ENCODE data around the gene JMJD1C.
"Not testable (repeated sequence)": the region's sequence is repeated elsewhere in the genome, so short reads cannot be mapped to it uniquely, and the experiment has no call there.

The JMJD1C gene

GRCh38 chr10:63253040-63253439 is 212.7 kb downstream of the JMJD1C start:
- no peak for DNase-seq

GRCh38 chr10:63252095-63252762 is 213.5 kb downstream of the JMJD1C start:
- no peak for DNase-seq

GRCh38 chr10:63250032-63250431 is 215.7 kb downstream of the JMJD1C start:
- DNase-seq: no peak

- no peak for DNase-seq
Measured at GRCh38 chr10:63247771-63248170, 218.0 kb downstream of the JMJD1C start.

GRCh38 chr10:63246356-63246755 is 219.4 kb downstream of the JMJD1C start:
- no peak for DNase-seq

GRCh38 chr10:63241841-63242281 is 223.9 kb downstream of the JMJD1C start:
- no peak for DNase-seq

GRCh38 chr10:63240807-63241206 is 225.0 kb downstream of the JMJD1C start:
- no peak for DNase-seq

- no peak for DNase-seq
Measured at GRCh38 chr10:63238501-63238900, 227.3 kb downstream of the JMJD1C start.

GRCh38 chr10:63237396-63237795 is 228.4 kb downstream of the JMJD1C start:
- no peak for DNase-seq

- DNase-seq: no peak
Measured at GRCh38 chr10:63236113-63236935, 229.5 kb downstream of the JMJD1C start.

- DNase-seq: not testable (repeated sequence)
Measured at GRCh38 chr10:63235136-63235535, 230.6 kb downstream of the JMJD1C start.

- DNase-seq: no peak
Measured at GRCh38 chr10:63229161-63229560, 236.6 kb downstream of the JMJD1C start.

- no peak for DNase-seq
Measured at GRCh38 chr10:63228237-63228636, 237.5 kb downstream of the JMJD1C start.

- no peak for DNase-seq
Measured at GRCh38 chr10:63227207-63227895, 238.4 kb downstream of the JMJD1C start.

GRCh38 chr10:63224241-63224640 is 241.5 kb downstream of the JMJD1C start:
- no peak for DNase-seq

GRCh38 chr10:63221950-63222349 is 243.8 kb downstream of the JMJD1C start:
- DNase-seq: no peak

GRCh38 chr10:63219749-63220148 is 246.0 kb downstream of the JMJD1C start:
- no peak for DNase-seq

- no peak for DNase-seq
Measured at GRCh38 chr10:63217120-63217605, 248.6 kb downstream of the JMJD1C start.

GRCh38 chr10:63214571-63214970 is 251.2 kb downstream of the JMJD1C start:
- no peak for DNase-seq

- no peak for DNase-seq
Measured at GRCh38 chr10:63213489-63213888, 252.3 kb downstream of the JMJD1C start.

- DNase-seq: no peak
Measured at GRCh38 chr10:63210611-63211196, 255.1 kb downstream of the JMJD1C start.

GRCh38 chr10:63209705-63210104 is 256.1 kb downstream of the JMJD1C start:
- DNase-seq: no peak

- no peak for DNase-seq
Measured at GRCh38 chr10:63208986-63209385, 256.8 kb downstream of the JMJD1C start.
